ENCODE data around the gene CNTN6.

DNA sequence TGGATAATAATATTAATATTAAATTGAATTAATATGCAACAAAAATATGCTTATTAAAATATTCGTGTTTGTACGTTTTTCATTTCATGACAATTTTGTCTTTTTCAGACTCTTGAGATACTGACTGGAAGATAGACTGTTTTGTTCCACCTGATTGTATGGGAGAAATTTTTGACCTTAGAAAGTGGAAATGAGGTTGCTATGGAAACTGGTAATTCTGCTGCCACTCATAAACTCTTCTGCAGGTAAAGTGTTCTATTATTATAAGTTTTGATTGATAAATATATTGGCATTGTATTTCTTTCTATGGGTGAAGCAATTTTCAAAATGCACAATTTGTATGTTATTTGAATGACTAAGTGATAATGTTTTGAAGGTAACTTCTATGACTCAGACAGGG, 55.0 kb downstream of the CNTN6 start:
- TF ChIP-seq, protein P1, sequence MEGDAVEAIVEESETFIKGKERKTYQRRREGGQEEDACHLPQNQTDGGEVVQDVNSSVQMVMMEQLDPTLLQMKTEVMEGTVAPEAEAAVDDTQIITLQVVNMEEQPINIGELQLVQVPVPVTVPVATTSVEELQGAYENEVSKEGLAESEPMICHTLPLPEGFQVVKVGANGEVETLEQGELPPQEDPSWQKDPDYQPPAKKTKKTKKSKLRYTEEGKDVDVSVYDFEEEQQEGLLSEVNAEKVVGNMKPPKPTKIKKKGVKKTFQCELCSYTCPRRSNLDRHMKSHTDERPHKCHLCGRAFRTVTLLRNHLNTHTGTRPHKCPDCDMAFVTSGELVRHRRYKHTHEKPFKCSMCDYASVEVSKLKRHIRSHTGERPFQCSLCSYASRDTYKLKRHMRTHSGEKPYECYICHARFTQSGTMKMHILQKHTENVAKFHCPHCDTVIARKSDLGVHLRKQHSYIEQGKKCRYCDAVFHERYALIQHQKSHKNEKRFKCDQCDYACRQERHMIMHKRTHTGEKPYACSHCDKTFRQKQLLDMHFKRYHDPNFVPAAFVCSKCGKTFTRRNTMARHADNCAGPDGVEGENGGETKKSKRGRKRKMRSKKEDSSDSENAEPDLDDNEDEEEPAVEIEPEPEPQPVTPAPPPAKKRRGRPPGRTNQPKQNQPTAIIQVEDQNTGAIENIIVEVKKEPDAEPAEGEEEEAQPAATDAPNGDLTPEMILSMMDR (conservative IDR thresholded peaks at IDR 0.05; ENCODE audit: low read depth, low read length), result no peak
- TF ChIP-seq RFX5 (IDR thresholded peaks at IDR 0.05; ENCODE audit: low read depth, low read length) (no peak), POLR2A (IDR thresholded peaks at IDR 0.05; ENCODE audit: low read depth, low read length) (no peak), FOS (IDR thresholded peaks at IDR 0.05; ENCODE audit: low read depth, low read length) (no peak), BHLHE40 (IDR thresholded peaks at IDR 0.05; ENCODE audit: low read depth, low read length) (no peak), RAD21 (IDR thresholded peaks at IDR 0.05; ENCODE audit: low read length) (no peak), RCOR1 (IDR thresholded peaks at IDR 0.05; ENCODE audit: insufficient replicate concordance, low read length) (no peak)
- TF ChIP-seq, protein P2, sequence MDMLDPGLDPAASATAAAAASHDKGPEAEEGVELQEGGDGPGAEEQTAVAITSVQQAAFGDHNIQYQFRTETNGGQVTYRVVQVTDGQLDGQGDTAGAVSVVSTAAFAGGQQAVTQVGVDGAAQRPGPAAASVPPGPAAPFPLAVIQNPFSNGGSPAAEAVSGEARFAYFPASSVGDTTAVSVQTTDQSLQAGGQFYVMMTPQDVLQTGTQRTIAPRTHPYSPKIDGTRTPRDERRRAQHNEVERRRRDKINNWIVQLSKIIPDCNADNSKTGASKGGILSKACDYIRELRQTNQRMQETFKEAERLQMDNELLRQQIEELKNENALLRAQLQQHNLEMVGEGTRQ (IDR thresholded peaks at IDR 0.05; ENCODE audit: low read depth, low read length), result no peak
